H9 (cell line): ENCODE data around the gene SMYD1. TPM values are rescaled to one million over a fixed set of nuclear protein-coding genes. Genes with fewer than 3 reads are reported as not detected.

Source experiments
- DNase-seq: peaks from one replicate; pipeline ENCODE4 v3.0.0-alpha.2; 2017
- H2AFZ ChIP-seq: one replicate; pipeline ENCODE4 v1.6.1; 2013; ENCODE audit warnings: mild to moderate bottlenecking, low read length, control low read depth, moderate library complexity
- H2AK5ac ChIP-seq: 2 replicates; pipeline ENCODE4 v1.6.1; 2013; ENCODE audit warnings: low read length, control low read depth, mixed read lengths; ENCODE audit not compliant: insufficient read length
- H2BK120ac ChIP-seq: one replicate; pipeline ENCODE4 v1.6.1; 2013; ENCODE audit warnings: low read depth, mild to moderate bottlenecking, low read length, control low read depth, inconsistent platforms; ENCODE audit not compliant: poor library complexity, severe bottlenecking
- H2BK12ac ChIP-seq: 2 replicates; pipeline ENCODE4 v1.6.1; 2013; ENCODE audit warnings: low read length, control low read depth, mixed read lengths, low read depth; ENCODE audit not compliant: insufficient read length
- H2BK15ac ChIP-seq: 2 replicates; pipeline ENCODE4 v1.6.1; 2013; ENCODE audit warnings: low read depth, low read length, control low read depth
- H2BK20ac ChIP-seq: one replicate; pipeline ENCODE4 v1.6.1; 2013; ENCODE audit warnings: low read depth, mild to moderate bottlenecking, low read length, control low read depth, inconsistent platforms; ENCODE audit not compliant: poor library complexity, severe bottlenecking
- H2BK5ac ChIP-seq: 2 replicates; pipeline ENCODE4 v1.6.1; 2013; ENCODE audit warnings: low read length, control low read depth, mixed read lengths; ENCODE audit not compliant: insufficient read length
- H3K14ac ChIP-seq: 2 replicates; pipeline ENCODE4 v1.6.1; 2013; ENCODE audit warnings: low read length, control low read depth; ENCODE audit not compliant: insufficient read depth
- H3K18ac ChIP-seq: 2 replicates; pipeline ENCODE4 v1.6.1; 2013; ENCODE audit warnings: low read depth, mild to moderate bottlenecking, mixed read lengths, low read length, control low read depth; ENCODE audit not compliant: insufficient read length
- H3K23ac ChIP-seq: 2 replicates; pipeline ENCODE4 v1.6.1; 2013; ENCODE audit warnings: low read length, control low read depth, mixed read lengths, low read depth; ENCODE audit not compliant: insufficient read length
- H3K23me2 ChIP-seq: 2 replicates; pipeline ENCODE4 v1.6.1; 2013; ENCODE audit warnings: low read depth, mild to moderate bottlenecking, mixed read lengths, low read length, control low read depth; ENCODE audit not compliant: insufficient read length, poor library complexity, severe bottlenecking
- H3K27ac ChIP-seq: 2 replicates; pipeline ENCODE4 v1.5.1; 2013; ENCODE audit warnings: low read length, control low read depth, mixed read lengths, low read depth; ENCODE audit not compliant: insufficient read length
- H3K27me3 ChIP-seq: 2 replicates; pipeline ENCODE4 v1.6.1; 2013; ENCODE audit warnings: low read length, control low read depth, inconsistent platforms; ENCODE audit not compliant: insufficient read depth
- H3K4ac ChIP-seq: 2 replicates; pipeline ENCODE4 v1.6.1; 2013; ENCODE audit warnings: low read depth, mild to moderate bottlenecking, control low read depth, inconsistent platforms, low read length, moderate library complexity
- H3K4me1 ChIP-seq: 2 replicates; pipeline ENCODE4 v1.6.1; 2013; ENCODE audit warnings: low read length, control low read depth, inconsistent platforms; ENCODE audit not compliant: insufficient read depth
- H3K4me2 ChIP-seq: 2 replicates; pipeline ENCODE4 v1.6.1; 2013; ENCODE audit warnings: low read length, control low read depth, mixed read lengths; ENCODE audit not compliant: insufficient read length, insufficient read depth
- H3K56ac ChIP-seq: 2 replicates; pipeline ENCODE4 v1.6.1; 2013; ENCODE audit warnings: low read depth, mild to moderate bottlenecking, mixed read lengths, low read length, control low read depth; ENCODE audit not compliant: insufficient read length
- H3K79me1 ChIP-seq: 2 replicates; pipeline ENCODE4 v1.6.1; 2013; ENCODE audit warnings: low read depth, mild to moderate bottlenecking, moderate library complexity, low read length, control low read depth, inconsistent platforms; ENCODE audit not compliant: insufficient read depth, poor library complexity, severe bottlenecking
- H3K79me2 ChIP-seq: 2 replicates; pipeline ENCODE4 v1.6.1; 2013; ENCODE audit warnings: low read length, control low read depth, inconsistent platforms; ENCODE audit not compliant: insufficient read depth
- H3K9ac ChIP-seq: 2 replicates; pipeline ENCODE4 v1.6.1; 2013; ENCODE audit warnings: low read length, control low read depth, mixed read lengths; ENCODE audit not compliant: insufficient read length; ENCODE audit errors: extremely low read depth
- H3K9me3 ChIP-seq: one replicate; pipeline ENCODE4 v1.6.1; 2013; ENCODE audit warnings: low read depth, low read length, inconsistent platforms; ENCODE audit not compliant: control insufficient read depth
- H3T11ph ChIP-seq: one replicate; pipeline ENCODE4 v1.6.1; 2013; ENCODE audit warnings: mild to moderate bottlenecking, low read length, control low read depth, inconsistent platforms
- H4K20me1 ChIP-seq: one replicate; pipeline ENCODE4 v1.6.1; 2013; ENCODE audit not compliant: control insufficient read depth, insufficient read length, insufficient read depth
- H4K5ac ChIP-seq: 2 replicates; pipeline ENCODE4 v1.6.1; 2013; ENCODE audit warnings: low read depth, mild to moderate bottlenecking, mixed read lengths, low read length, control low read depth; ENCODE audit not compliant: insufficient read length
- H4K8ac ChIP-seq: replicated peaks from 2 replicates; pipeline ENCODE4 v1.6.1; 2013; ENCODE audit warnings: low read length, control low read depth, mixed read lengths, low read depth; ENCODE audit not compliant: insufficient read length
- H4K91ac ChIP-seq: 2 replicates; pipeline ENCODE4 v1.6.1; 2013; ENCODE audit warnings: low read depth, mild to moderate bottlenecking, moderate library complexity, mixed read lengths, low read length, control low read depth; ENCODE audit not compliant: insufficient read length
- H3K27ac Mint-ChIP-seq, 3 experiments: 2 replicates in 2 of 3; 3 replicates in 1 of 3; pipeline ENCODE4 v1.8.0; 2020 to 2021; ENCODE audit warnings: mixed read lengths in 3 of 3, mild to moderate bottlenecking in 1 of 3, moderate library complexity in 1 of 3
- H3K27me3 Mint-ChIP-seq: 2 replicates; pipeline ENCODE4 v1.8.0; 2021; ENCODE audit warnings: low read depth, mild to moderate bottlenecking, moderate library complexity, mixed read lengths
- H3K36me3 Mint-ChIP-seq, 3 experiments: 2 replicates in 2 of 3; 3 replicates in 1 of 3; pipeline ENCODE4 v1.8.0; 2020 to 2021; ENCODE audit warnings: low read depth in 3 of 3, mixed read lengths in 3 of 3; ENCODE audit not compliant: insufficient read depth in 1 of 3
- H3K4me1 Mint-ChIP-seq, 2 experiments: 2 replicates each; pipeline ENCODE4 v1.8.0; 2020; ENCODE audit warnings: mixed read lengths in 2 of 2
- H3K4me3 Mint-ChIP-seq, 2 experiments: 2 replicates in 1 of 2; 3 replicates in 1 of 2; pipeline ENCODE4 v1.8.0; 2020 to 2021; ENCODE audit warnings: mild to moderate bottlenecking in 2 of 2, mixed read lengths in 2 of 2, moderate library complexity in 1 of 2
- H3K9me3 Mint-ChIP-seq, 2 experiments: 2 replicates in 1 of 2; 3 replicates in 1 of 2; pipeline ENCODE4 v1.8.0; 2020; ENCODE audit warnings: mild to moderate bottlenecking in 2 of 2, mixed read lengths in 2 of 2, moderate library complexity in 1 of 2
- WGBS: extraction: QIAGEN DNeasy Blood & Tissue Kit; methylation state at CpG from one replicate; pipeline ENCODE4 v1.1.7; 2013; ENCODE audit warnings: missing lambda C conversion rate, low lambda C conversion rate, mixed read lengths; ENCODE audit not compliant: insufficient read length; ENCODE audit errors: extremely low coverage; 5-methylcytosine and 5-hydroxymethylcytosine counted together
- total RNA-seq: library from RNA; stranded (reverse); gene quantifications from 2 replicates; pipeline ENCODE4 v1.2.1, GENCODE V29; 2021
- TF ChIP-seq, protein P1 (sequence below): fragments of 200-600 bp; sonication (generic); conservative IDR thresholded peaks from 3 replicates; pipeline ENCODE4 v1.8.0; 2021; ENCODE audit warnings: antibody characterized with exemption, mild to moderate bottlenecking

The SMYD1 gene
- total RNA-seq, 1 experiment from 2014 or later, result not detected

DNA sequence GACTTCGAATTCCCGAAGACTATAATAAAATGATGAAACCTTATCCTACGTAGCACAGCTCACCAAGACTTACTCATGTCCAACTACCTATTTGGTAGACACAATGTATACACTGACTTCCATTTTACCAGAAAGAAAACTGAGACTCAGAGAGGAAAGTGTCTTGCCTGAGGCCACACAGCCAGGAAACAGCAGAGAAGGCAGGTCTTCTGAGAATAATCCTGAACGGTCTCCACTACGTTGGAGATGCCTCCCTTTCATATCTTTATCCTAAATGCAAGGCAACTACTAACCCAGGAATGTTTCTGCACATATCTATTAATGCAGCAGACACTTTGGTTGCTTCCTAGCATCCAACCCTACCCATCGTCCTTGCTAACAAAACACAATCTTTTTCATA, 72.2 kb downstream of the SMYD1 start:
- no peak overlapping the region for H4K8ac ChIP-seq
- H3T11ph ChIP-seq, result no peak overlapping the region
- H2BK5ac ChIP-seq, result no peak overlapping the region
- no peaks in the 10 kb centered on the region for H3K9me3 ChIP-seq
- no peak overlapping the region for H2BK20ac ChIP-seq
- no peaks in the 10 kb centered on the region for H3K4me1 ChIP-seq
- no CpG with 5 or more reads among the region's 6 CpGs for WGBS
- no peaks in the 10 kb centered on the region for H3K23me2 ChIP-seq
- Mint-ChIP-seq H3K27ac (no peak overlapping the region), H3K4me3 (no peak overlapping the region), H3K36me3 (no peaks in the 10 kb centered on the region; a peak in 1 of 7 replicates), H3K27me3 (peaks cover 21% of the 10 kb centered on the region), H3K9me3 (peaks cover 0 to 5% of the 10 kb centered on the region in 2 experiments; a peak in 1 of 5 replicates), H3K4me1 (no peaks in the 10 kb centered on the region)
- H2BK120ac ChIP-seq, result no peak overlapping the region
- H3K27me3 ChIP-seq, result no peaks in the 10 kb centered on the region
- no peak overlapping the region for H4K5ac ChIP-seq
- no peak overlapping the region for H3K27ac ChIP-seq
- H3K79me2 ChIP-seq, result no peaks in the 10 kb centered on the region
- no peak overlapping the region for H3K9ac ChIP-seq
- no peak overlapping the region for H3K4ac ChIP-seq
- no peak for DNase-seq
- no peak overlapping the region for H3K18ac ChIP-seq
- no peak overlapping the region for H2BK15ac ChIP-seq
- H2BK12ac ChIP-seq, result no peak overlapping the region
- TF ChIP-seq, protein P1, sequence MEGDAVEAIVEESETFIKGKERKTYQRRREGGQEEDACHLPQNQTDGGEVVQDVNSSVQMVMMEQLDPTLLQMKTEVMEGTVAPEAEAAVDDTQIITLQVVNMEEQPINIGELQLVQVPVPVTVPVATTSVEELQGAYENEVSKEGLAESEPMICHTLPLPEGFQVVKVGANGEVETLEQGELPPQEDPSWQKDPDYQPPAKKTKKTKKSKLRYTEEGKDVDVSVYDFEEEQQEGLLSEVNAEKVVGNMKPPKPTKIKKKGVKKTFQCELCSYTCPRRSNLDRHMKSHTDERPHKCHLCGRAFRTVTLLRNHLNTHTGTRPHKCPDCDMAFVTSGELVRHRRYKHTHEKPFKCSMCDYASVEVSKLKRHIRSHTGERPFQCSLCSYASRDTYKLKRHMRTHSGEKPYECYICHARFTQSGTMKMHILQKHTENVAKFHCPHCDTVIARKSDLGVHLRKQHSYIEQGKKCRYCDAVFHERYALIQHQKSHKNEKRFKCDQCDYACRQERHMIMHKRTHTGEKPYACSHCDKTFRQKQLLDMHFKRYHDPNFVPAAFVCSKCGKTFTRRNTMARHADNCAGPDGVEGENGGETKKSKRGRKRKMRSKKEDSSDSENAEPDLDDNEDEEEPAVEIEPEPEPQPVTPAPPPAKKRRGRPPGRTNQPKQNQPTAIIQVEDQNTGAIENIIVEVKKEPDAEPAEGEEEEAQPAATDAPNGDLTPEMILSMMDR, result no peak
- H3K23ac ChIP-seq, result no peak overlapping the region
- no peak overlapping the region for H2AK5ac ChIP-seq
- no peak overlapping the region for H3K56ac ChIP-seq
- no peak overlapping the region for H3K4me2 ChIP-seq
- H4K20me1 ChIP-seq, result no peaks in the 10 kb centered on the region
- no peak overlapping the region for H4K91ac ChIP-seq
- no peak overlapping the region for H2AFZ ChIP-seq
- no peaks in the 10 kb centered on the region for H3K79me1 ChIP-seq
- no peak overlapping the region for H3K14ac ChIP-seq
